HL-60 (cell line): ENCODE measurements around the gene SMG7.

Experiments
- GABPA ChIP-seq: IDR thresholded peaks from 2 replicates; pipeline ENCODE4 v1.6.1; 2012; ENCODE audit warnings: low read depth
- POLR2AphosphoS5 ChIP-seq: IDR thresholded peaks from 2 replicates; pipeline ENCODE4 v1.6.1; 2012; ENCODE audit warnings: low read depth
- TF ChIP-seq, protein P1 (sequence below): IDR thresholded peaks from one replicate; pipeline ENCODE4 v1.5.1; 2011; ENCODE audit warnings: low read length, control low read depth, inconsistent platforms; ENCODE audit not compliant: insufficient read depth

DNA sequence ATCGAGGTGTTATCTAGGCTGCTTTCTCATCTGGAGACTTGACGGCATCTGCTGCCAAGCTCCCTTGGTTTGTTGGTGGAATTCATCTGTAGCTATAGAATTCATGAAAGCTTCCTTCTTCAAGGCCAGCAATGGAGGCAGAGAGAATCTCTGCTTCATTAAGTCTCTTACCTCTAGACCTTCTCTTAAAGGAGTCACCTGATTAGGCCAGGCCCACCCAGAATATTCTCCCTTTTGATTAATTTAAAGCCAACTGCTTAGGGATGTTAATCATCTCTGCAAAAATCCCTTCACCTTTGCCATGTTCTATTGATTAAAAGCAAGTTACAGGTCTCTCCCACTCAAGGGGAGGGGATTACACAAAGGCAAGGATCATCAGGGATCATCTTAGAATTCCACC, 123.2 kb downstream of the SMG7 start:
- TF ChIP-seq, protein P1, sequence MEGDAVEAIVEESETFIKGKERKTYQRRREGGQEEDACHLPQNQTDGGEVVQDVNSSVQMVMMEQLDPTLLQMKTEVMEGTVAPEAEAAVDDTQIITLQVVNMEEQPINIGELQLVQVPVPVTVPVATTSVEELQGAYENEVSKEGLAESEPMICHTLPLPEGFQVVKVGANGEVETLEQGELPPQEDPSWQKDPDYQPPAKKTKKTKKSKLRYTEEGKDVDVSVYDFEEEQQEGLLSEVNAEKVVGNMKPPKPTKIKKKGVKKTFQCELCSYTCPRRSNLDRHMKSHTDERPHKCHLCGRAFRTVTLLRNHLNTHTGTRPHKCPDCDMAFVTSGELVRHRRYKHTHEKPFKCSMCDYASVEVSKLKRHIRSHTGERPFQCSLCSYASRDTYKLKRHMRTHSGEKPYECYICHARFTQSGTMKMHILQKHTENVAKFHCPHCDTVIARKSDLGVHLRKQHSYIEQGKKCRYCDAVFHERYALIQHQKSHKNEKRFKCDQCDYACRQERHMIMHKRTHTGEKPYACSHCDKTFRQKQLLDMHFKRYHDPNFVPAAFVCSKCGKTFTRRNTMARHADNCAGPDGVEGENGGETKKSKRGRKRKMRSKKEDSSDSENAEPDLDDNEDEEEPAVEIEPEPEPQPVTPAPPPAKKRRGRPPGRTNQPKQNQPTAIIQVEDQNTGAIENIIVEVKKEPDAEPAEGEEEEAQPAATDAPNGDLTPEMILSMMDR = no peak
- TF ChIP-seq POLR2AphosphoS5 = no peak
- TF ChIP-seq GABPA = no peak
